ENCODE data around the gene CRELD2.
"Not testable (repeated sequence)": the region's sequence is repeated elsewhere in the genome, so short reads cannot be mapped to it uniquely, and the experiment has no call there.

Gene CRELD2

DNA sequence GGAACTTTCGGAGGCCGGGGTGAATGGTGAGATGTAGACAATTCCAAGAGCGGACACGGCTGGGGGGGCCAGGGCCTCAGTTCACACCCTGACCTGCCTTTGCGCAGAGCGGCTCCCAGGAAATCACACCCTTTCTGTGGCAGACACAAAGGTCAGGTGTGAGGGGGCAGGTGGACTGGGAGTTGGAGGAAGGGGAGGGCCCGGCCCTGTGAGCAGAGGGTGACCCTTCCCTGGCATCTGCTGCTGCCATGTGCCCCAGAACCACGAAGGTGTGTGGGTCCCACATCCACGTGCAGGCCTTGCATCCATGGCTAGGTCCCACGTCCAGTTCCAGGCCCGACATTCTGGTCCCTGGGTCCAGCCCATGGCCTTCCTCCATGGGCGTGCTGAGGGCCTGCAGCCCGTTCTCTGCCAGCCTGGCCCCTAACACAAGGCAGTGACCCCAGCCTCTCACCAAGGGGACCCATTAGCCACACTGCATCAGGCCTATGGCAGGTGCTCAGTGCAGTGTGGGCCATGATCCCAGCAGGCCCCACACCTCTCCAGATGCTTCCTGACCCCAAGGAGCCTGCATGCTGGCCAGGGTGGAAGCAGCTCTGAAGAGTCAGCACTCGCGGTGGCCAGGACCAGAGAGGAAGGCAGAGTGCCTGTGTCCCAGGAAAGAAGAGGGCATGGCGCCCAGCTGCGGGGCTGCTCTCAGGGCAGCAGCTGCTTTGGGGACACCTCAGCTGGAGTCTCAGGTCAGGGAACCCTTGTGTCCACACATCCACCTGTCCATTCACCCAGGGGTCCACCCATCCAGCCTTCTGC lies 23.3 kb downstream of the CRELD2 start:
- no peak for DNase-seq (ENCODE audit: low read depth, low spot score)
- no peak overlapping the region for H3K27ac ChIP-seq

DNA sequence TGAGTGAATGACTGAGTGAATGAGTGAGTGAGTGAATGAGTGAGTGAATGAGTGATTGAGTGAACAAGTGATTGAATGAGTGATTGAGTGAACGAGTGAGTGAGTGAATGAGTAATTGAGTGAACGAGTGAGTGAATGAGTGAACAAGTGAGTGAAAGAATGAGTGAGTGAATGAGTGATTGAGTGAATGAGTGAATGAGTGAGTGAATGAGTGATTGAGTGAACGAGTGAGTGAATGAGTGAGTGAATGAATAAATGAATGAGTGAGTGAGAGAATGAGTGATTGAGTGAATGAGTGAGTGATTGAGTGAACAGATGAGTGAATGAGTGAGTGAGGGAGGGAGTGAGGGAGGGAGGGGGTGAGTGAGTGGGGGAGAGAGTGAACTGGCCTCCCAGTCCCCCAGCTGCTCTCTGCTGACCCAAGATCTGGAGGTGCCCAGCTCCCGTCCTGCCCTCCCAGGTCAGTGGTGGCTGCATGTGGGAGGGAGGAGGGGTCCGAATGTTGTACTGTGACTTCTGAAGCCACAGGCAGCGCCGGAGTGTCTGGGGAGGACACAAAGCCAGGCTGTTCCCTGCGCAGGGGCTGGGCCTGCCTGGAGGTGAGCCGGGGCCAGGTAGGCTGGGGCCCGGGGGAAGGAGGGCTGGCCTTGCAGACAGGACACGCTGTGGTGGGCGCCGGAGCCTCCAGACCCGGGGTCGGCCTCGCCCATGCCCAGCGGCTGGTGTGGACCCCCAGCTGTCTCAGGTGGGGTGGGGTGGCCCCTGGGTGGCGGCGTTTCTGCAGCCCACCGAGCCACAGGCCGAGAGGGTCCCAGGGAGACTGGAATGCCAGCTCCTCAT lies 24.4 kb downstream of the CRELD2 start:
- no peak overlapping the region for H3K27ac ChIP-seq
- no peak for DNase-seq (ENCODE audit: low read depth, low spot score)

- no peak overlapping the region for H3K27ac ChIP-seq
- DNase-seq (ENCODE audit: low read depth, low spot score) = no peak
Observed at GRCh38 chr22:49943405-49943765, 25.0 kb downstream of the CRELD2 start.

GRCh38 chr22:49943771-49944398 lies 25.5 kb downstream of the CRELD2 start:
- no peak for DNase-seq (ENCODE audit: low read depth, low spot score)
- H3K27ac ChIP-seq = no peak overlapping the region

- H3K27ac ChIP-seq = no peak overlapping the region
- DNase-seq (ENCODE audit: low read depth, low spot score) = no peak
Observed at GRCh38 chr22:49944399-49944891, 26.0 kb downstream of the CRELD2 start.

DNA sequence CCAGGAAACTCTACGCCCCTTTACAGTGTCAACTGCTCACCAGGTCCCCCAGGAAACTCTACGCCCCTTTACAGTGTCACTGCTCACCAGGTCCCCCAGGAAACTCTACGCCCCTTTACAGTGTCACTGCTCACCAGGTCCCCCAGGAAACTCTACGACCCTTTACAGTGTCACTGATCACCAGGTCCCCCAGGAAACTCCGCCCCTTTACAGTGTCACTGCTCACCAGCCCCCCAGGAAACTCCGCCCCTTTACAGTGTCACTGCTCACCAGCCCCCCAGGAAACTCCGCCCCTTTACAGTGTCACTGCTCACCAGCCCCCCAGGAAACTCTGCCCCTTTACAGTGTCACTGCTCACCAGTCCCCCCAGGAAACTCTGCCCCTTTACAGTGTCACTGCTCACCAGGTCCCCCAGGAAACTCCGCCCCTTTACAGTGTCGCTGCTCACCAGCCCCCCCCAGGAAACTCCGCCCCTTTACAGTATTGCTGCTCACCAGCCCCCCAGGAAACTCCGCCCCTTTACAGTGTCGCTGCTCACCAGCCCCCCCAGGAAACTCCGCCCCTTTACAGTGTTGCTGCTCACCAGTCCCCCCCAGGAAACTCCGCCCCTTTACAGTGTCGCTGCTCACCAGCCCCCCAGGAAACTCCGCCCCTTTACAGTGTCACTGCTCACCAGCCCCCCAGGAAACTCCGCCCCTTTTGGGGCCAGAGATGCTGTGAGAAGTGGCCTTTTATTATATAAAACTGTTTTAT lies 26.8 kb downstream of the CRELD2 start:
- not testable (repeated sequence) for H3K27ac ChIP-seq; DNase-seq (ENCODE audit: low read depth, low spot score)

DNA sequence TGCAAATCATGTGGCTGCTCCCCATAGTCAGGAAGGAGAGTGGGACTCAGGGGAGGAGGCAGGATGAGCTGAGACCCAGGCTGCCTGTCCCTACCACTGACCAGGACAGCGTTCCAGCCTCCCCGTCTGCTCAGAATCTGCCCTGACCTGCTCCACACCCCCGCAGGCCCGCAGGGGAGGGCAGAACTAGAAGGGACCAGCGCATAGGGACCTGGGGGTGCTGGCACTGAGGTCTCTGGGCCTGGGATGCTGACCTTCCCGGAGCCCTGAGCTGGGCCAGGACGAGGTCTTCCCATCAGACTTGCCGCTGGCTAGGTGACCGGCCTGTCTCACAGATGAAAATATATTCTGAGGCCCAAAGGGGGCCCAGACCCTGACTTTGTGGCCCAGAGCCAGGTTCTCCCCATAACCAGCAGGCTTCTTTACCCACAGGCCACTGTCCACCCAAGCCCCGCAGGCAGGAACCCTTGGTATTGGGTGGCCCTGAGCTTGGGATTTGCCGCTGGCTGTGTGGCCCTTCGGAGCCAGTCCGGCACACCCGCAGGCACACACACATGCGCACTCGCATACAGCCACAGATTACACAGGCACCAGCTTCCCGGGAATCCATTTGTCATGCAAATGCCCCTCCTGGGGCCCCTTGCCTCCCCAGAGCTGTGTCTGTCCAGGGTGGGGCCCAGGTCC lies 28.3 kb downstream of the CRELD2 start:
- H3K27ac ChIP-seq = no peak overlapping the region
- no peak for DNase-seq (ENCODE audit: low read depth, low spot score)

- no peak overlapping the region for H3K27ac ChIP-seq
- DNase-seq (ENCODE audit: low read depth, low spot score) = no peak
Observed at GRCh38 chr22:49947296-49947622, 28.8 kb downstream of the CRELD2 start.

DNA sequence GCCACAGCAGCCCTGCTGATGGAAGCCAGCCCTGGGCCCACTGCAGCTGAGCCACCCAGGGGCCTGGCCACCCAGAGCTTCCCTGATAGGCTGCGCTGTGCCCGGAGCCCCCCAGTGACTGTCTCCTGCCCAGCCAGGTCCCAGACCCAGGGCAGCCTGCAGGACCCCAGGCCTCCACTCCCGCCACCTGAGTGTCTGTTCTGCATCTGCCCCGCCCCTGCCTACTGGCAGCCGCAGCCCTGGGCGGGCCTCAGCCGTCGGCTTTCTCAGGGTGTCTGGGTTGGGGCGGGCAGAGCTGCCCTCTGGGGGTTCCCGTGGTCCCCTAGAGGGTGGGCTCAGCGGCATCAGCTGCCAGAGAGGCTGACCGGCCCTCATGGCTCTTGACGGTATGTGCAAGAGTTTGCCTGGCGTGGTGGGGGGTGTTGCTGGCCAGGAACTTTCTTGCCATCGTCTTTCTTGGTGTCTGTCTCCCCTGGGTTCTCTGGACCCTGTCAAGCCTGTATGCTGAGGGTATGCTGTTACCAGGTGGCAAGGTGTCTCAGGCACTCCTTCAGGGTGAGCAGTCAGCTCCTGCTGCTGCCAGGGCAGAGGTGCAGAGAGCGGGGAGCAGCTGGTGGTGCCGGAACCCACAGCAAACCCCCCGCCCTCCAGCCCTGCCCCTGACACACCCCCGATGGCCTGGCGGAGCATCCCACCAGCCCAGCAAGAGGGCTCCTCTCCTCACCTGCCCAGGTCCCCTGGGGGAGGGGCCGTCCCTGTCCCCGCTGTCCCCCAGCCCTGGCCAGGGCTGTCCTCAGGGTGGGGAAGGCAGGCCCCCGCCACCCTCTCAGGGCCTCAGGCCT lies 29.9 kb downstream of the CRELD2 start:
- peak overlapping the region; percentile 81 for H3K27ac ChIP-seq

GRCh38 chr22:49948958-49949913 lies 30.8 kb downstream of the CRELD2 start:
- peak overlapping the region; percentile 81 for H3K27ac ChIP-seq
- DNase-seq (ENCODE audit: low read depth, low spot score) = peak; percentile 37

More for the DNA sequence above, 29.9 kb downstream of the CRELD2 start:
- DNase-seq (ENCODE audit: low read depth, low spot score) = no peak

GRCh38 chr22:49949914-49950292 lies 31.5 kb downstream of the CRELD2 start:
- H3K27ac ChIP-seq = peak overlapping the region; percentile 81
- no peak for DNase-seq (ENCODE audit: low read depth, low spot score)

GRCh38 chr22:49950396-49950994 lies 32.1 kb downstream of the CRELD2 start:
- H3K27ac ChIP-seq = peak overlapping the region; percentile 81
- no peak for DNase-seq (ENCODE audit: low read depth, low spot score)

GRCh38 chr22:49951000-49951677 lies 32.7 kb downstream of the CRELD2 start:
- H3K27ac ChIP-seq = peak overlapping the region; percentile 81
- DNase-seq (ENCODE audit: low read depth, low spot score) = peak; percentile 87

- DNase-seq (ENCODE audit: low read depth, low spot score) = no peak
Observed at GRCh38 chr22:49951678-49951985, 33.2 kb downstream of the CRELD2 start.

GRCh38 chr22:49951986-49952896 lies 33.8 kb downstream of the CRELD2 start:
- DNase-seq (ENCODE audit: low read depth, low spot score) = no peak
- peak overlapping the region; percentile 81 for H3K27ac ChIP-seq

More at GRCh38 chr22:49951678-49951985, 33.2 kb downstream of the CRELD2 start:
- peak overlapping the region; percentile 81 for H3K27ac ChIP-seq

Measured in epithelial cell of prostate (primary cell).